Gastroesophageal sphincter (tissue), 3 donors: ENCODE measurements around the gene MFNG.

Experiments
- EP300 ChIP-seq: sonication (generic); formaldehyde crosslinking; IDR thresholded peaks from one replicate; pipeline ENCODE4 v1.6.1; 2017; ENCODE audit warnings: antibody characterized with exemption, mild to moderate bottlenecking
- POLR2A ChIP-seq, 2 donors: fragments of 450-650 bp; IDR thresholded peaks; one replicate each; pipeline ENCODE4 v1.6.1; 2017; ENCODE audit warnings: antibody characterized with exemption in 2 of 2, mild to moderate bottlenecking in 2 of 2, moderate library complexity in 1 of 2
- POLR2AphosphoS5 ChIP-seq: sonication (generic); formaldehyde crosslinking; IDR thresholded peaks from one replicate; pipeline ENCODE4 v1.6.1; 2017; ENCODE audit warnings: antibody characterized with exemption
- TF ChIP-seq, protein P1 (sequence below), 4 experiments: fragments of 200-600 bp in 2 of 4; fragments of 450-650 bp in 2 of 4; sonication (generic) in 1 of 4; IDR thresholded peaks; one replicate each; pipeline ENCODE4 v1.5.1; 2017 to 2019; ENCODE audit warnings: antibody characterized with exemption in 4 of 4, mild to moderate bottlenecking in 2 of 4, moderate library complexity in 2 of 4

DNA sequence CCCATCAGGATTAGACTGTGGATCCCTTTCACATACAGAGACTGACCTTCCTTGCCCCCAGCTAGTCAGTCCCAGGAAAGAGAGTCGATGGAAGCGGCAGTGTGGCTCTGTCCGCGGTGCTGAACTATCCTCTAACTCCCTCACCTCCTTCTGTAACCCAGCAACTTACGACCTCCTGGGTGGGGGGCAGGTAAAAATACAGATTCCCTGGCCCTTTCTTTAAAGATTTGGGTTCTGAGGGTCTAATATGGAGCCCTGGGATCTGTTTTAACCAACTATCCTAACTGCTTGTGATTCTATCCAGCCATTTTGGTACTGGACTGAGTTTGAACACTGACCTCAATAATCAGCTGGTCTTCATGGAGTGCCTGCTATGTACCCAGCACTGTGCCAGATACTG, 23.2 kb downstream of the MFNG start:
- TF ChIP-seq, protein P1, sequence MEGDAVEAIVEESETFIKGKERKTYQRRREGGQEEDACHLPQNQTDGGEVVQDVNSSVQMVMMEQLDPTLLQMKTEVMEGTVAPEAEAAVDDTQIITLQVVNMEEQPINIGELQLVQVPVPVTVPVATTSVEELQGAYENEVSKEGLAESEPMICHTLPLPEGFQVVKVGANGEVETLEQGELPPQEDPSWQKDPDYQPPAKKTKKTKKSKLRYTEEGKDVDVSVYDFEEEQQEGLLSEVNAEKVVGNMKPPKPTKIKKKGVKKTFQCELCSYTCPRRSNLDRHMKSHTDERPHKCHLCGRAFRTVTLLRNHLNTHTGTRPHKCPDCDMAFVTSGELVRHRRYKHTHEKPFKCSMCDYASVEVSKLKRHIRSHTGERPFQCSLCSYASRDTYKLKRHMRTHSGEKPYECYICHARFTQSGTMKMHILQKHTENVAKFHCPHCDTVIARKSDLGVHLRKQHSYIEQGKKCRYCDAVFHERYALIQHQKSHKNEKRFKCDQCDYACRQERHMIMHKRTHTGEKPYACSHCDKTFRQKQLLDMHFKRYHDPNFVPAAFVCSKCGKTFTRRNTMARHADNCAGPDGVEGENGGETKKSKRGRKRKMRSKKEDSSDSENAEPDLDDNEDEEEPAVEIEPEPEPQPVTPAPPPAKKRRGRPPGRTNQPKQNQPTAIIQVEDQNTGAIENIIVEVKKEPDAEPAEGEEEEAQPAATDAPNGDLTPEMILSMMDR (IDR thresholded peaks at IDR 0.05) = no peak
- TF ChIP-seq POLR2A (IDR thresholded peaks at IDR 0.05) (no peak), EP300 (no peak), POLR2AphosphoS5 (no peak)
